ENCODE results near the gene FRS3.
"Not testable (repeated sequence)": the region's sequence is repeated elsewhere in the genome, so short reads cannot be mapped to it uniquely, and the experiment has no call there.

Gene FRS3

GRCh38 chr6:41768545-41769308 lies 11.0 kb downstream of the FRS3 start:
- no peak for DNase-seq (ENCODE audit: low spot score)

DNA sequence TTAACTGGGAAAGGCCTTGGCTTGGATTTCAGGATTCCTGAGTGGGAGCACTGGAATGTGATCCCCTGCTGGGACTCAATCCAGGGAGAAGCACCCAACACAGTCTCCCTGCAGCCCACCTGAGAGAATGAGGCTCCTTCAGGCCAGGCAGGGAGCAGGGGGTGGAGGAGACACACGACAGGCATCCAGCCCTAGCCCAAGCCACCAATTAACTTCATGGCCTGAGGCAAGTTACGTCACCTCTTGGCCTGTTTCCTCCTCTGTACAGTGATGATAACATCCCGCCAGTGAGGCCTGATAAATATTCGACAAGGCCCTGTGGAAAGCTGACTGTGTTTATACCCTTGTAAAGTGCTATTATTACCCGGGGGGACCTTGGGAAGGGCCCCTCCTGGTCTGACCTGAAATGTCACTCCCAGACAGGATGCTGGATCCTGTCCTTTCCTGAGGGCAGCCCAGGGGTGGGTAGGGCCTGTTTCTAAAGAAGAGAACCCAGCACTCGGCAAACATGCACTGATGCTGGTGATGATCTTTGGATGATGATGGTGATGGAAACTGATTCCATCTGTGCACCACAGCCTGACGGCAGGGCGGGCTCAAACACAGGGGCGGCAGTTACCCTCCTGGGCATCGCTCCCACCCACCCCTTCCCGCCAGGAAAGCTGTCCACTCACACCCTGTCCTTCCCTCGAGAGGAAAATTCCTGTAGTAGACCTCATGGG lies 12.4 kb downstream of the FRS3 start:
- DNase-seq (ENCODE audit: low spot score) = no peak

GRCh38 chr6:41766043-41766664 lies 13.5 kb downstream of the FRS3 start:
- DNase-seq (ENCODE audit: low spot score) = not testable (repeated sequence)

DNA sequence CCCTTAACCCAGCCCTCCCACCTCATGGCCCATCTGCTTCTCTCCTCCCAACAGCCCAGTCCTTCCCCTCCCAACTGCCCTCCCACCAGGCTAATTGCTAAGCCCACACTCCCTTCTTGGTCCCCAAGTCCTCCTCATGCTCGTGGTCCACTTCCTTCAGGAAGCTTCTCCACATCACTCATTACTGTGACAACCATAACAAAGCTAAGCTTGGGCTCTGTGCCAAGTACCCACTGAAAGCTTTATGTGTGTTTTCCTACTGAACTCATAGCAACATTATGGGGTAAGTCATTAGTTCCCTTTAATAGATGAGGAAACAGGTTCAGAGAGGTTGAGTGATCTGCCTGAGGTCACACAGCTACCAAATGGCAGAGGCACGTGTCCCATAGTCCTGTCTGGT lies 16.2 kb downstream of the FRS3 start:
- no peak for DNase-seq (ENCODE audit: low spot score)

GRCh38 chr6:41759905-41760579 lies 19.7 kb downstream of the FRS3 start:
- DNase-seq (ENCODE audit: low spot score) = no peak

DNA sequence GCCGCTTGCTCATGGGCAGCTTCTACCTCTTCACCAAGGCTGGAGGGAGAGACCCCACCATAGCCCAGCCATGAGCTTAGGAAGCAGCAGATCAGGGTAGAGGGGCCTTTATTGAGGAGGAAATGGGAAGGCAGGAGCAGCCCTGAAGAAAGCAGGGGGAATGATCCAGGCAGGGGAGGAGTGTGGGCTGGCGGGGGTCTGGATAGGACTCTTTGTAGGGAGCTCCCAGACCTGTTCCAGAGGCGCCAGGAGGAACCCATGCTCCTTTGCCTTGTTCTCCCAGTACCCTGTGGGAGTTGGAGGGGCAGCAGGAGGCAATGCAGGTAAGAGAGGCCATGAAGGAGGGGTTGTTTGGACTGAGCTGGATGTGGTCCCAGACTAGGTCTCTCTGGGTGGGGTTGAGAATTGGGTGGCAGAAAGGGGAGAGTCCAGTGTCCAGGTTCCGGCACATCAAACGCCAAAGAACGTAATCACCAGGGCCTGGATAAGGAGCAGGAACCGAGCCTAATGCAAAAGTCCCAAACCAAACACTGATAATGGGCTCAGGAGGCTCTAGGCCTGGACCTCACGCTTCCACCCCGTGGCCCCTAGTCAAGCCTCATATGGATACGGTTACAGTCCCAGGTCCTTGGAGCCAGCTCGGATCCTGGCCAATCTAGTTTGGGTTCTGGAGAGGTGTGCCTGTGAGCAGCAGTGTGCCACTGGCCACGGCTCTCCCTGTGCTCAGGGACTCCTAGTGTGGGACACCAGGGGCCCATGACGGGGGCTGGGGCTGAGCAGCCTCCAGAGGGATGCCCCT lies 20.4 kb downstream of the FRS3 start:
- DNase-seq (ENCODE audit: low spot score) = no peak

DNA sequence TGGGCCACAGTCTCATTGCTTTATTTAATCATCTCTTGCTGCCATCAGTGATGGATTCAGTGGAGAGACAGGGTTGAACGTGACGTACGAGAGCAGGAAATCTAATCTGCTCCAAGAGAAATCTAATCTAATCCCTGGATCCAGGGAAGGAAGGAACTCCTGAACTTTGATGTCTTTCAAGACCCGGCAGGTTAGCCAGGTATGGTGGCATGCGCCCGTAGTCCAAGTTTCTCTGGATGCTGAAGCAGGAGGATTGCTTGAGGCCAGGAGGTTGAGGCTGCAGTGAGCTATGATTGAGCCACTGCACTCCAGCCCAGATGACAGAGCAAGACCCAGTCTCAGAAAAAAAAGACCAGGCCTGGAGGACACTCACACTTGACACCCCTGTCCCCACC lies 21.1 kb downstream of the FRS3 start:
- DNase-seq (ENCODE audit: low spot score) = no peak

- no peak for DNase-seq (ENCODE audit: low spot score)
Measured at GRCh38 chr6:41757931-41758640, 21.6 kb downstream of the FRS3 start.

DNA sequence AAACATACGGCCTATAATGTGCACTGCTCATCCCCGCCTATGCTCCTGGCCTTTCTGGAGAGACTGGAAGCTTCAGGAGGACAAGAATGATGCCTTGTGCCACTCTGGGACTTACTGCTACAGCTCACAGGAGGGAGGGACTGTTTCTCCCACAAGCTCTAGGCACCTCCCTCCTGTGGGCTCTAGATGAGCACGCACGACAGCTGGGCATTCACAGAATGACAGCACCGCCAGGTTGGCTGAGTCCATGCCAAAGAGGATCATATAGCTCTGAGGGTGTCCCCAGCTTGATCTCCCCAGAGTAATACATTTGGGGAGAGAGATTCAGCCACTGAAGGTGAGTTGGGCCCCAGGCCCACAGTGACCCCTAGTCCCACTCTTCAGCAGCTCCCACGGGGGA lies 22.4 kb downstream of the FRS3 start:
- DNase-seq (ENCODE audit: low spot score) = no peak

DNA sequence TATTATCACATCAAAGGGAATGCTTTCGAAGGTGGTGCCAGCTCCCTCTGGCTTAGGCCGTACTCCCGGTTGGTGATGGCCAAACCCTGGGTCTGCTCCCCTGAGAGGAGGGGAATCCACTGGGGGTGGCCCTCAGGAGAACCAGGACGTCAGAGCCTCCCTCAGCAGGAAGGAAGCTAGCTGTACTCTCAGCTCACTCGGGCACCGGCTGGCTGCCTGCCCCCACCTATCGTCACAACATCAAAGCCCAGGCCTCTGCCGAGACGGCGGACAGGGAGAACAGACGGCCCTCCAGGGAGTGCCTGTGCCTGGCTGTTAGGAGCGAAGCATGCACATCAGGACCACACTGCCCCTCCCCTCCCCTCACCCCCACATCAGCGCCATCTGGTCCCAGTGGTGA lies 23.3 kb downstream of the FRS3 start:
- no peak for DNase-seq (ENCODE audit: low spot score)

DNA sequence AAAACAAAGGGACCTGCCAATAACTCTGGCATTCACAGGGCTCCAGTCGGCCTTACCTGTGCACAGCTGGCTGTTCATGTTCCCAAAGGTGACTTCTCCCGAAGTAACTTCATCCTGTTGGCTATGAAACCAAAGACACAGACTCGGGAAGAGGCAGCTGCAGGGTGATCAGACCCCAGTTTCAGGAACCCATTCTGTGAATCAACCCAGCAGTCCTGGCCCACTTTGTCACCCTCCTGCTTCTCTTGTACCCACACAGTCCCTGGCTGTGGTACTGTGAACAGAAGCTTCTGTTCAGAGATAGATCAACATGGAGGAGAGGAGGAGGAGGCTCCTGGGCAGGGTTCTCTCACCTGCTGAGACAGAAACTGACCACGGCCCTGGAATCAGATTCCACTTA lies 23.8 kb downstream of the FRS3 start:
- no peak for DNase-seq (ENCODE audit: low spot score)

DNA sequence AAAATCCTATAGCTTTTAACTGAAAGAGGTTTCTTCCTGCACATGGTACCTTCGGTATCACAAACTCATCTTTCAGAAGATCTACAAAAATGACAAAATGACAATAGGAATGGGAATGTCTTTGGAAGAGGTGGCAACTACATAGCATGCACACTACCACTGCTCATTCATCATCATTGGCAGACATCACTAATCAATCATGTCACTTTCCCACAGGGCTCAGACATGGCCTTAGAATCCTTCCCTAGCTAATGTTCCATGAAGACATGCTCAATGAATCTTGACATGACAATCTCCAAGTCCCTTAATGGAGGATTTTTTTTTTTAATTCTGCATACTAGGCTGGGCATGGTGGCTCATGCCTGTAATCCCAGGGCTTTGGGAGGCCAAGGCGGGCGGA lies 29.3 kb downstream of the FRS3 start:
- DNase-seq (ENCODE audit: low spot score) = no peak

- no peak for DNase-seq (ENCODE audit: low spot score)
Measured at GRCh38 chr6:41748542-41748941, 31.2 kb downstream of the FRS3 start.

DNA sequence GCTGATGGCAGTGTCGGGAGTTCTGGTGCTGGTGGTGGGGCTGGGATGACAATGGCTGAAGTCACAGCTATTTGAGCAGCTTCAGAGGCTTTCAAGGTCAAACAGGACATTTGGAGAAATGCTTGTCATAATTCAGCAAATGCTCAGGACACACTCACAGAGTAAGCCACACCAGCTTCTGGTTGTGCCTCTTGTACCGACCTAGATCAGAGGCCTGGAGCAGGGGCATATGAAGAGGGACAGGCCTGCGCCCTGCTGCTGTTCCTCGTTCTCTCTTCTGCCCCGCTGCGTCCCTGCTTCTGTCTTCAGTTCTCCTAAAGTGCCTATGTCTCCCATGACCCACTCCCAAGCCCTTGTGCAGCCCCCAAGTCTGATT lies 31.6 kb downstream of the FRS3 start:
- no peak for DNase-seq (ENCODE audit: low spot score)

- no peak for DNase-seq (ENCODE audit: low spot score)
Measured at GRCh38 chr6:41747256-41748101, 32.2 kb downstream of the FRS3 start, which contains the start of gene PGC. Gene PGC, minus strand, starts transcription at chr6:41747397. Its CDS starts 63 bp downstream, at chr6:41747334.

- no peak for DNase-seq (ENCODE audit: low spot score)
Measured at GRCh38 chr6:41746107-41746506, 33.6 kb downstream of the FRS3 start.

DNA sequence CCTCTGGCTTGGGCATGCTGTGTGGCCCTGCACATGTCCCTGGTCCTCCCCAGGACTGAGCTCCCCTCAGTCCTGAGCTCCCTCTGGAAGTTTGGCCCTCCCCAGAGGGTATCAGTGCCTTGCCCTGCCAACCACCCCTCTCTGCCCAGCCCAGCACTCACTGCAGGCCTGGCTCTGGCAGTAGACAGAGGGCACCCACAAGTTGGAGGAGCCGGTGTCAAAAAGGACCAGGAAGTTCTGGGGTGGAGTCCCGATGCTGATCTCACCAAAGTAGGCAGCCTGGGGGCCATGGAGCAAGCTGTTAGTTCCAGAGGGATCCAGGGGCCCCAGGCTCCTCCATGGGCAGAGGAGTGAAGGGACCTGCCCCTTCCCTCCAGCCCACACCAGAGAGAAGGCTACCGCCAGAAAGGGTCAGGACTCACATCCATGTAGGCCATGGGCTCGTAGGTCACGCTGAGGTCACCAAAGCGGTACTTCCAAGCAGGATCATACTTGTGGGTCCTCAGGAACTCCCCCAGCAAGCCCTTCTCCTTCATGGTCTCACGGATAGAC lies 35.4 kb downstream of the FRS3 start:
- no peak for DNase-seq (ENCODE audit: low spot score)

DNA sequence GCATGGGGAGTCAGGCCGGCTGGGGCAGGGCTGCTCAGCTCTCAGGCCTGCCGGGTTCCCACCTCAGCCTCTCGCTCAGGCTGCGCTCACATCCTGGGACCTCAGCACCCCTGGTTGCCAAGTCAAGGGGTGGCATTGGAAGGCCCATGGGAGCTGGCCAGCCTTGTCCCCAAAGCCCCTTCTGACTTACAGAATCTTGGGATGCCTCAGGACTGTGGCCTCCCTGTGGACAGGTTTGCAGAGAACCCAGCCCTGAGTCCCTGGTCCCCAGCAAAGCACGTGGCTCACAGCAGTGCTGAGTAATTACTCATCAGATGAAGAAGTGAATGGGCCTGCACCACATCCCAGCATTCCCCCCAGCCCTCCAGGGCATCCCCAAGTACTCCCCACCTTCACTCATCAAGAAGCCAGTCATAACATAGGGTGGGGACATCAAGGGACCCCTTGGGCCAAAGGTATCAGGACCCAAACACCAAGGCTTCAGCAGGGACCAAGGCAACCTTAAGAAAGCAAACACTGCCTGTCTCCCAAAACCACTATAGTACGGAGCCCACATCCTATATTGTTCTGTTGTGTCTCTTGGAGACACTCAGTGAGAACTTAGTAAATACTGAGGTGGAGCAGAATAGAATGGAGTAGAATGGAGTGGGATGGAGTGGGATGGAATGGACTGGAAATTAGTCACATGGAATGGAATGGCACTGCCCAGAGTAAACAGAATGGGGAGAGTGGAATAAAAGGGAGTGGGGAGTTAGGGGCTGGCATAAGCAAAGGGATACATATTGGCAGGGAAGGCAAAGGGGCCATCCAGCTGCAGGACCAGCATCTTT lies 36.1 kb downstream of the FRS3 start:
- no peak for DNase-seq (ENCODE audit: low spot score)

All from CD4-positive, alpha-beta T cell treated with Interleukin-6 at 100 ng/mL for 8 hours (primary cell).